ENCODE data around the gene CCDC188. TPM values are rescaled to one million over a fixed set of nuclear protein-coding genes. Genes with fewer than 3 reads are reported as not detected.

CCDC188 gene
- total and polyA plus RNA-seq, 9 of the 15 experiments (the other 6 are each of a cell fraction or from before 2014, with no cell fraction given) = not detected

GRCh38 chr22:20192972-20193760, 42.3 kb upstream of the CCDC188 start (continued):
- TF ChIP-seq, protein P1, sequence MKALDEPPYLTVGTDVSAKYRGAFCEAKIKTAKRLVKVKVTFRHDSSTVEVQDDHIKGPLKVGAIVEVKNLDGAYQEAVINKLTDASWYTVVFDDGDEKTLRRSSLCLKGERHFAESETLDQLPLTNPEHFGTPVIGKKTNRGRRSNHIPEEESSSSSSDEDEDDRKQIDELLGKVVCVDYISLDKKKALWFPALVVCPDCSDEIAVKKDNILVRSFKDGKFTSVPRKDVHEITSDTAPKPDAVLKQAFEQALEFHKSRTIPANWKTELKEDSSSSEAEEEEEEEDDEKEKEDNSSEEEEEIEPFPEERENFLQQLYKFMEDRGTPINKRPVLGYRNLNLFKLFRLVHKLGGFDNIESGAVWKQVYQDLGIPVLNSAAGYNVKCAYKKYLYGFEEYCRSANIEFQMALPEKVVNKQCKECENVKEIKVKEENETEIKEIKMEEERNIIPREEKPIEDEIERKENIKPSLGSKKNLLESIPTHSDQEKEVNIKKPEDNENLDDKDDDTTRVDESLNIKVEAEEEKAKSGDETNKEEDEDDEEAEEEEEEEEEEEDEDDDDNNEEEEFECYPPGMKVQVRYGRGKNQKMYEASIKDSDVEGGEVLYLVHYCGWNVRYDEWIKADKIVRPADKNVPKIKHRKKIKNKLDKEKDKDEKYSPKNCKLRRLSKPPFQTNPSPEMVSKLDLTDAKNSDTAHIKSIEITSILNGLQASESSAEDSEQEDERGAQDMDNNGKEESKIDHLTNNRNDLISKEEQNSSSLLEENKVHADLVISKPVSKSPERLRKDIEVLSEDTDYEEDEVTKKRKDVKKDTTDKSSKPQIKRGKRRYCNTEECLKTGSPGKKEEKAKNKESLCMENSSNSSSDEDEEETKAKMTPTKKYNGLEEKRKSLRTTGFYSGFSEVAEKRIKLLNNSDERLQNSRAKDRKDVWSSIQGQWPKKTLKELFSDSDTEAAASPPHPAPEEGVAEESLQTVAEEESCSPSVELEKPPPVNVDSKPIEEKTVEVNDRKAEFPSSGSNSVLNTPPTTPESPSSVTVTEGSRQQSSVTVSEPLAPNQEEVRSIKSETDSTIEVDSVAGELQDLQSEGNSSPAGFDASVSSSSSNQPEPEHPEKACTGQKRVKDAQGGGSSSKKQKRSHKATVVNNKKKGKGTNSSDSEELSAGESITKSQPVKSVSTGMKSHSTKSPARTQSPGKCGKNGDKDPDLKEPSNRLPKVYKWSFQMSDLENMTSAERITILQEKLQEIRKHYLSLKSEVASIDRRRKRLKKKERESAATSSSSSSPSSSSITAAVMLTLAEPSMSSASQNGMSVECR (CRISPR knock-in tag; IDR thresholded peaks at IDR 0.05) = peak; percentile 64; the same call in 1 of the 2 replicates
- 0 out of 2 replicates have a peak, but pooled peaks have one; percentile 14 for TF ChIP-seq TAF15 (IDR thresholded peaks at IDR 0.05; ENCODE audit: low read depth, low read length)
- TF ChIP-seq, protein P2, sequence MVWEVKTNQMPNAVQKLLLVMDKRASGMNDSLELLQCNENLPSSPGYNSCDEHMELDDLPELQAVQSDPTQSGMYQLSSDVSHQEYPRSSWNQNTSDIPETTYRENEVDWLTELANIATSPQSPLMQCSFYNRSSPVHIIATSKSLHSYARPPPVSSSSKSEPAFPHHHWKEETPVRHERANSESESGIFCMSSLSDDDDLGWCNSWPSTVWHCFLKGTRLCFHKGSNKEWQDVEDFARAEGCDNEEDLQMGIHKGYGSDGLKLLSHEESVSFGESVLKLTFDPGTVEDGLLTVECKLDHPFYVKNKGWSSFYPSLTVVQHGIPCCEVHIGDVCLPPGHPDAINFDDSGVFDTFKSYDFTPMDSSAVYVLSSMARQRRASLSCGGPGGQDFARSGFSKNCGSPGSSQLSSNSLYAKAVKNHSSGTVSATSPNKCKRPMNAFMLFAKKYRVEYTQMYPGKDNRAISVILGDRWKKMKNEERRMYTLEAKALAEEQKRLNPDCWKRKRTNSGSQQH (CRISPR knock-in tag; IDR thresholded peaks at IDR 0.05) = no peak
- peak; percentile 55 to 71 (median 59); a peak in 5 of 6 replicates for TF ChIP-seq CTCF (IDR thresholded peaks at IDR 0.05 in 2 of 3, conservative IDR thresholded peaks at IDR 0.05 in 1 of 3; ENCODE audit: insufficient read depth in 2 of 3, low read depth in 1 of 3, low read length in 3 of 3)
- no peak for TF ChIP-seq BRCA1 (IDR thresholded peaks at IDR 0.05)
- 0 out of 2 replicates have a peak, but pooled peaks have one; percentile 59 for TF ChIP-seq BRCA1 (CRISPR knock-in tag; IDR thresholded peaks at IDR 0.05)
- TF ChIP-seq FOXP1 (CRISPR knock-in tag; IDR thresholded peaks at IDR 0.05) = peak; percentile 78; the same call in 1 of the 2 replicates
- TF ChIP-seq RBM14 (IDR thresholded peaks at IDR 0.05; ENCODE audit: borderline replicate concordance, insufficient read depth, low read depth, low read length) = 0 out of 2 replicates have a peak, but pooled peaks have one; percentile 13
- no peak for TF ChIP-seq MITF (IDR thresholded peaks at IDR 0.05)
- TF ChIP-seq, protein P3, sequence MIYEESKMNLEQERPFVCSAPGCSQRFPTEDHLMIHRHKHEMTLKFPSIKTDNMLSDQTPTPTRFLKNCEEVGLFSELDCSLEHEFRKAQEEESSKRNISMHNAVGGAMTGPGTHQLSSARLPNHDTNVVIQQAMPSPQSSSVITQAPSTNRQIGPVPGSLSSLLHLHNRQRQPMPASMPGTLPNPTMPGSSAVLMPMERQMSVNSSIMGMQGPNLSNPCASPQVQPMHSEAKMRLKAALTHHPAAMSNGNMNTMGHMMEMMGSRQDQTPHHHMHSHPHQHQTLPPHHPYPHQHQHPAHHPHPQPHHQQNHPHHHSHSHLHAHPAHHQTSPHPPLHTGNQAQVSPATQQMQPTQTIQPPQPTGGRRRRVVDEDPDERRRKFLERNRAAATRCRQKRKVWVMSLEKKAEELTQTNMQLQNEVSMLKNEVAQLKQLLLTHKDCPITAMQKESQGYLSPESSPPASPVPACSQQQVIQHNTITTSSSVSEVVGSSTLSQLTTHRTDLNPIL (CRISPR knock-in tag; IDR thresholded peaks at IDR 0.05) = no peak
- peak in 1 of 2 experiments; percentile 27; a peak in 1 of 4 replicates for TF ChIP-seq RCOR1 (IDR thresholded peaks at IDR 0.05; ENCODE audit: borderline replicate concordance in 1 of 2, low read depth in 2 of 2, low read length in 2 of 2)
- 0 out of 2 replicates have a peak, but pooled peaks have one; percentile 22 for TF ChIP-seq CREM (IDR thresholded peaks at IDR 0.05; ENCODE audit: low read depth)
- TF ChIP-seq ERF (CRISPR knock-in tag; IDR thresholded peaks at IDR 0.05) = no peak
- no peak for TF ChIP-seq SRSF7 (optimal IDR thresholded peaks at IDR 0.05; ENCODE audit: low read depth, low read length)
- TF ChIP-seq ZFP36 (IDR thresholded peaks at IDR 0.05; ENCODE audit: low read depth, low read length, partially characterized antibody) = peak; percentile 3
